Kidney (tissue), 14 donors: ENCODE data around the gene MFSD12. TPM values are rescaled to one million over a fixed set of nuclear protein-coding genes. Genes with fewer than 3 reads are reported as not detected.

Source experiments
- DNase-seq, 5 donors: peaks; one replicate each; pipeline ENCODE4 v3.0.0-alpha.2; 2013 to 2020
- FAIRE-seq: peaks from 2 replicates; lab custom pipeline; 2012; peaks lifted over from hg19 to GRCh38; lab: Jason Lieb, UNC
- H3K27ac ChIP-seq, 2 donors: one replicate each; pipeline ENCODE4 v1.7.0; 2013; ENCODE audit warnings: low read depth in 2 of 2, low read length in 2 of 2, inconsistent platforms in 1 of 2
- H3K27me3 ChIP-seq: one replicate; pipeline ENCODE4 v1.7.1; 2013; ENCODE audit warnings: low read length, inconsistent platforms; ENCODE audit not compliant: control insufficient read depth, insufficient read depth
- H3K36me3 ChIP-seq, 3 donors: one replicate each; pipeline versions ENCODE4 v1.7.0 to v1.7.1; 2013; ENCODE audit warnings: low read length in 3 of 3, control low read depth in 1 of 3, inconsistent platforms in 1 of 3; ENCODE audit not compliant: insufficient read depth in 3 of 3, control insufficient read depth in 2 of 3
- H3K4me1 ChIP-seq, 3 donors: one replicate each; pipeline versions ENCODE4 v1.7.0 to v1.7.1; 2013; ENCODE audit warnings: low read length in 3 of 3, inconsistent platforms in 1 of 3, low read depth in 1 of 3; ENCODE audit not compliant: control insufficient read depth in 2 of 3, insufficient read depth in 2 of 3
- H3K4me3 ChIP-seq, 3 donors: one replicate each; pipeline versions ENCODE4 v1.7.0 to v1.8.1; 2013; ENCODE audit warnings: low read length in 3 of 3, control low read depth in 1 of 3, inconsistent platforms in 1 of 3
- H3K9ac ChIP-seq, 3 donors: one replicate each; pipeline versions ENCODE4 v1.7.0 to v1.7.1; 2013; ENCODE audit warnings: low read length in 3 of 3, control low read depth in 1 of 3, inconsistent platforms in 1 of 3
- H3K9me3 ChIP-seq, 3 donors: one replicate each; pipeline versions ENCODE4 v1.7.0 to v1.7.1; 2013; ENCODE audit warnings: low read length in 3 of 3, control low read depth in 1 of 3, inconsistent platforms in 1 of 3; ENCODE audit not compliant: control insufficient read depth in 2 of 3, insufficient read depth in 1 of 3
- intact Hi-C: fragments of 100-400 bp; cut with DNase I; formaldehyde crosslinking; loops from one replicate; pipeline ENCODE4 v1.11.1; 2022
- polyA plus RNA-seq: library from polyadenylated mRNA; stranded (reverse); fragments of 350-450 nt; fragmentation: Illumina TruSeq; extraction: RNeasy Lipid Tissue Mini Kit (QIAGEN cat#74804); gene quantifications from one replicate; pipeline ENCODE4 v1.2.3, GENCODE V29; 2014; ENCODE audit warnings: low read depth, low replicate concordance; ENCODE audit not compliant: insufficient read depth
- total RNA-seq: library from RNA; stranded (reverse); fragmentation: NEBNext Ultra II Directional; extraction: Animal tissue kit (Norgen Biotek cat#: 25700); gene quantifications from one replicate; pipeline ENCODE4 v1.2.1, GENCODE V29; 2021
- TF ChIP-seq, protein P1 (sequence below): IDR thresholded peaks from 3 replicates; pipeline ENCODE4 v1.5.1; 2012; ENCODE audit warnings: mild to moderate bottlenecking, moderate library complexity, borderline replicate concordance; ENCODE audit not compliant: insufficient read depth; ENCODE audit errors: extremely low read depth
- donor health status: control.
- donor health status: control.
- donor health status: control.
- donor health status: control.
- donor health status: control.
- donor health status: DM: yes; HTN: yes; CAD: no.
- donor health status: Normal renal cell carcinoma (clear cell type).

Gene MFSD12
- total and polyA plus RNA-seq, 2 donors from 2014 or later: 113 to 124 TPM

DNA sequence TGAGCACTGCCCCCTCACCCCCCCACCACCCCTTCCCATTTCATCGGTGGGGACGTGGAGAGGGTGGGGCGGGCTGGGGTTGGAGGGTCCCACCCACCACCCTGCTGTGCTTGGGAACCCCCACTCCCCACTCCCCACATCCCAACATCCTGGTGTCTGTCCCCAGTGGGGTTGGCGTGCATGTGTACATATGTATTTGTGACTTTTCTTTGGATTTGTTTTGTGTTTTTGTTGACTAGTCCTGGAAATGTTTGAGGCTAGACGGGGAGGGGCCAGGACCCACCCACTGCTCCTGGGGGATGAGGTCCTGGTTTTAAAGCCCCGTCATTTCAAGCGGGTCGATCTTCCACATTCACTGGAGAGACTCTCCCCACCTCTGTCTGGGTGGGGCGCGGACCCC is 21.4 kb downstream of the MFSD12 start:
- H3K36me3 ChIP-seq: peaks cover 0 to 10% (median 9%) of the 10 kb centered on the region in 3 donors
- no peaks in the 10 kb centered on the region for H3K27me3 ChIP-seq
- H3K4me3 ChIP-seq: no peak overlapping the region
- DNase-seq (no peak), FAIRE-seq (no peak)
- H3K9me3 ChIP-seq: no peaks in the 10 kb centered on the region
- no peak overlapping the region for H3K27ac ChIP-seq
- no peaks in the 10 kb centered on the region for H3K4me1 ChIP-seq
- intact Hi-C loops: no loop called here
- TF ChIP-seq, protein P1, sequence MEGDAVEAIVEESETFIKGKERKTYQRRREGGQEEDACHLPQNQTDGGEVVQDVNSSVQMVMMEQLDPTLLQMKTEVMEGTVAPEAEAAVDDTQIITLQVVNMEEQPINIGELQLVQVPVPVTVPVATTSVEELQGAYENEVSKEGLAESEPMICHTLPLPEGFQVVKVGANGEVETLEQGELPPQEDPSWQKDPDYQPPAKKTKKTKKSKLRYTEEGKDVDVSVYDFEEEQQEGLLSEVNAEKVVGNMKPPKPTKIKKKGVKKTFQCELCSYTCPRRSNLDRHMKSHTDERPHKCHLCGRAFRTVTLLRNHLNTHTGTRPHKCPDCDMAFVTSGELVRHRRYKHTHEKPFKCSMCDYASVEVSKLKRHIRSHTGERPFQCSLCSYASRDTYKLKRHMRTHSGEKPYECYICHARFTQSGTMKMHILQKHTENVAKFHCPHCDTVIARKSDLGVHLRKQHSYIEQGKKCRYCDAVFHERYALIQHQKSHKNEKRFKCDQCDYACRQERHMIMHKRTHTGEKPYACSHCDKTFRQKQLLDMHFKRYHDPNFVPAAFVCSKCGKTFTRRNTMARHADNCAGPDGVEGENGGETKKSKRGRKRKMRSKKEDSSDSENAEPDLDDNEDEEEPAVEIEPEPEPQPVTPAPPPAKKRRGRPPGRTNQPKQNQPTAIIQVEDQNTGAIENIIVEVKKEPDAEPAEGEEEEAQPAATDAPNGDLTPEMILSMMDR: no peak
- H3K9ac ChIP-seq: no peak overlapping the region

DNA sequence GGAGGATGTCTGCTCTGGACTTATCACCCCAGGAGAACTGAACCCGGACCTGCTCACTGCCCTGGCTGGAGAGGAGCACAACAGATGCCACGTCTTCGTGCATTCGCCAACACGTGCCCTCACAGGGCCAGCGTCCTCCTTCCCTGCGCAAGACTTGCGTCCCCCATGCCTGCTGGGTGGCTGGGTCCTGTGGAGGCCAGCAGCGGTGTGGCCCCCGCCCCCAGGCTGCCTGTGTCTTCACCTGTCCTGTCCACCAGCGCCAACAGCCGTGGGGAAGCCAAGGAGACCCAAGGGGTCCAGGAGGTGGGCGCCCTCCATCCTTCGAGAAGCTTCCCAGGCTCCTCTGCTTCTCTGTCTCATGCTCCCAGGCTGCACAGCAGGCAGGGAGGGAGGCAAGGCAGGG is 21.8 kb downstream of the MFSD12 start:
- FAIRE-seq (no peak), DNase-seq (peak in 1 of 5 donors; percentile 73)
- TF ChIP-seq, protein P1: no peak
- Histone ChIP-seq H3K9me3 (no peaks in the 10 kb centered on the region), H3K4me1 (no peaks in the 10 kb centered on the region), H3K27me3 (no peaks in the 10 kb centered on the region), H3K4me3 (no peak overlapping the region), H3K9ac (no peak overlapping the region), H3K36me3 (peaks cover 0 to 12% (median 10%) of the 10 kb centered on the region in 3 donors), H3K27ac (no peak overlapping the region)
- intact Hi-C loops: no loop called here

DNA sequence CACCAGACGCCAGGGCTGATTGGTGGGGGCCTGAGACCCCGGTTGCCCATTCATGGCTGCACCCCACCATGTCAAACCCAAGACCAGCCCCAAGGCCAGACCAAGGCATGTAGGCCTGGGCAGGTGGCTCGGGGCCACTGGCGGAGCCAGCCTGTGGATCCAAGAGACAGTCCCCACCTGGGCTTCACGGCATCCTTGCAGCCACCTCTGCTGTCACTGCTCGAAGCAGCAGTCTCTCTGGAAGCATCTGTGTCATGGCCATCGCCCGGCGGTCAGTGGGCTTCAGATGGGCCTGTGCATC is 22.2 kb downstream of the MFSD12 start:
- H3K36me3 ChIP-seq: peaks cover 0 to 13% (median 10%) of the 10 kb centered on the region in 3 donors
- no peaks in the 10 kb centered on the region for H3K27me3 ChIP-seq
- no peaks in the 10 kb centered on the region for H3K9me3 ChIP-seq
- DNase-seq: no peak
- no peak overlapping the region for H3K27ac ChIP-seq
- H3K9ac ChIP-seq: no peak overlapping the region
- H3K4me3 ChIP-seq: no peak overlapping the region
- FAIRE-seq: no peak
- intact Hi-C loops: no loop called here
- no peaks in the 10 kb centered on the region for H3K4me1 ChIP-seq
- TF ChIP-seq, protein P1: no peak
